GM19193 (cell line): ENCODE results near the gene DPYSL5.

Source experiments
- POLR2A ChIP-seq: IDR thresholded peaks from 4 replicates; pipeline ENCODE4 v1.6.1; 2011; ENCODE audit not compliant: insufficient read depth, insufficient read length; ENCODE audit errors: extremely low read depth

Gene DPYSL5

GRCh38 chr2:26884486-26884885 lies 36.6 kb downstream of the DPYSL5 start:
- no peak for TF ChIP-seq POLR2A

- TF ChIP-seq POLR2A = no peak
Observed at GRCh38 chr2:26885651-26886329, 37.9 kb downstream of the DPYSL5 start.

GRCh38 chr2:26886736-26887135 lies 38.8 kb downstream of the DPYSL5 start:
- no peak for TF ChIP-seq POLR2A

GRCh38 chr2:26887151-26887550 lies 39.2 kb downstream of the DPYSL5 start:
- no peak for TF ChIP-seq POLR2A

- no peak for TF ChIP-seq POLR2A
Observed at GRCh38 chr2:26889796-26890195, 41.9 kb downstream of the DPYSL5 start.

GRCh38 chr2:26890341-26891000 lies 42.5 kb downstream of the DPYSL5 start:
- TF ChIP-seq POLR2A = no peak

GRCh38 chr2:26892133-26892532 lies 44.2 kb downstream of the DPYSL5 start:
- no peak for TF ChIP-seq POLR2A

GRCh38 chr2:26892922-26893524 lies 45.1 kb downstream of the DPYSL5 start:
- no peak for TF ChIP-seq POLR2A

GRCh38 chr2:26894136-26894535 lies 46.2 kb downstream of the DPYSL5 start:
- TF ChIP-seq POLR2A = no peak

- no peak for TF ChIP-seq POLR2A
Observed at GRCh38 chr2:26897807-26898479, 50.0 kb downstream of the DPYSL5 start.

GRCh38 chr2:26898480-26899078 lies 50.6 kb downstream of the DPYSL5 start:
- no peak for TF ChIP-seq POLR2A

- no peak for TF ChIP-seq POLR2A
Observed at GRCh38 chr2:26899500-26900164, 51.7 kb downstream of the DPYSL5 start.

GRCh38 chr2:26900831-26901321 lies 52.9 kb downstream of the DPYSL5 start:
- TF ChIP-seq POLR2A = no peak
